Measurements from ENCODE around the gene ST3GAL6.

DNA sequence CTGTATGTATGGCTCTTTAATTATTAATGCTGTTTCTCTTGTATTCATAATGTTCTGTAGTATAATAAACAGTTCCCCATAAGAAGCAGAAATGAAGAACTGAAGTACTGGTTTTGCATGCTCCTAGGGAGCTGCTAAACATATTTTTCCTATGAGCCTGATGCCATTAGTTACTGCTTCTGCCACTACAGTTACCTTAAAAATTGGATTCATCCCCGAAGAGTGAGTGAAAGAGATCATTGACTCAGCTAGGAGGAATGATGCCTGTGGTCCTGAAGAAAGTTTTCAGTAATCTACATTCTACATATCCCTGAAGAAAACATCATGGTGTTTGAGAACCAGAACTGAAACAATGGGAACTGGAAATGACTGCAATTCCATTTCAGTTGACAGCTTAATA is 37.1 kb upstream of the ST3GAL6 start:
- TF ChIP-seq, protein P1, sequence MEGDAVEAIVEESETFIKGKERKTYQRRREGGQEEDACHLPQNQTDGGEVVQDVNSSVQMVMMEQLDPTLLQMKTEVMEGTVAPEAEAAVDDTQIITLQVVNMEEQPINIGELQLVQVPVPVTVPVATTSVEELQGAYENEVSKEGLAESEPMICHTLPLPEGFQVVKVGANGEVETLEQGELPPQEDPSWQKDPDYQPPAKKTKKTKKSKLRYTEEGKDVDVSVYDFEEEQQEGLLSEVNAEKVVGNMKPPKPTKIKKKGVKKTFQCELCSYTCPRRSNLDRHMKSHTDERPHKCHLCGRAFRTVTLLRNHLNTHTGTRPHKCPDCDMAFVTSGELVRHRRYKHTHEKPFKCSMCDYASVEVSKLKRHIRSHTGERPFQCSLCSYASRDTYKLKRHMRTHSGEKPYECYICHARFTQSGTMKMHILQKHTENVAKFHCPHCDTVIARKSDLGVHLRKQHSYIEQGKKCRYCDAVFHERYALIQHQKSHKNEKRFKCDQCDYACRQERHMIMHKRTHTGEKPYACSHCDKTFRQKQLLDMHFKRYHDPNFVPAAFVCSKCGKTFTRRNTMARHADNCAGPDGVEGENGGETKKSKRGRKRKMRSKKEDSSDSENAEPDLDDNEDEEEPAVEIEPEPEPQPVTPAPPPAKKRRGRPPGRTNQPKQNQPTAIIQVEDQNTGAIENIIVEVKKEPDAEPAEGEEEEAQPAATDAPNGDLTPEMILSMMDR (IDR thresholded peaks at IDR 0.05; ENCODE audit: low read depth, low read length, poor library complexity, severe bottlenecking) = no peak
- no peak for TF ChIP-seq EZH2phosphoT487 (IDR thresholded peaks at IDR 0.05; ENCODE audit: borderline replicate concordance, low read length)

All from DOHH2 (cell line).